MM.1S (cell line): ENCODE measurements around the gene COL11A2.
A peak's percentile ranks its signal among the peaks of the same experiment; 100 is the strongest.
"Not testable (repeated sequence)": the region's sequence is repeated elsewhere in the genome, so short reads cannot be mapped to it uniquely, and the experiment has no call there.

ENCODE experiments used
- DNase-seq: peaks from one replicate; pipeline ENCODE4 v3.0.0-alpha.2; 2015
- H2AFZ ChIP-seq: fragments of 300-600 bp; sonication (generic); 2 replicates; pipeline ENCODE4 v1.6.0; 2016; ENCODE audit warnings: antibody characterized with exemption, low read length
- H3F3A ChIP-seq: fragments of 300-600 bp; sonication (generic); 2 replicates; pipeline ENCODE4 v1.6.1; 2016; ENCODE audit warnings: mild to moderate bottlenecking, antibody characterized with exemption, low read length, moderate library complexity, mixed read lengths; ENCODE audit not compliant: insufficient read depth
- H3K27ac ChIP-seq: fragments of 300-600 bp; sonication (generic); 2 replicates; pipeline ENCODE4 v1.5.1; 2016; ENCODE audit warnings: mild to moderate bottlenecking, low read length
- H3K27me3 ChIP-seq: fragments of 300-600 bp; sonication (generic); replicated peaks from 2 replicates; pipeline ENCODE4 v1.6.0; 2016; ENCODE audit warnings: low read length; ENCODE audit not compliant: insufficient read depth
- H3K36me3 ChIP-seq: fragments of 300-600 bp; sonication (generic); replicated peaks from 2 replicates; pipeline ENCODE4 v1.6.1; 2016; ENCODE audit warnings: mild to moderate bottlenecking, low read length, mixed read lengths; ENCODE audit not compliant: insufficient read depth
- H3K4me1 ChIP-seq: fragments of 300-600 bp; sonication (generic); 2 replicates; pipeline ENCODE4 v1.6.1; 2016; ENCODE audit warnings: low read length, mixed read lengths
- H3K4me2 ChIP-seq: fragments of 300-600 bp; sonication (generic); 2 replicates; pipeline ENCODE4 v1.6.0; 2016; ENCODE audit warnings: low read depth, low read length
- H3K4me3 ChIP-seq: fragments of 300-600 bp; sonication (generic); 2 replicates; pipeline ENCODE4 v1.5.1; 2016; ENCODE audit warnings: low read length, mixed read lengths
- H3K79me2 ChIP-seq: fragments of 300-600 bp; sonication (generic); 2 replicates; pipeline ENCODE4 v1.6.1; 2016; ENCODE audit warnings: mixed run types, low read length, mixed read lengths
- H3K9ac ChIP-seq: fragments of 300-600 bp; sonication (generic); 2 replicates; pipeline ENCODE4 v1.6.1; 2016; ENCODE audit warnings: low read length, mixed read lengths
- H3K9me2 ChIP-seq: fragments of 300-600 bp; sonication (generic); replicated peaks from 2 replicates; pipeline ENCODE4 v1.6.1; 2016; ENCODE audit warnings: mild to moderate bottlenecking, low read length, mixed read lengths; ENCODE audit not compliant: insufficient read depth
- H3K9me3 ChIP-seq: fragments of 300-600 bp; sonication (generic); replicated peaks from 2 replicates; pipeline ENCODE4 v1.6.1; 2016; ENCODE audit warnings: mild to moderate bottlenecking, low read length, mixed read lengths; ENCODE audit not compliant: insufficient read depth
- H4K20me1 ChIP-seq: fragments of 300-600 bp; sonication (generic); 2 replicates; pipeline ENCODE4 v1.6.1; 2016; ENCODE audit warnings: mild to moderate bottlenecking, low read length, moderate library complexity, mixed read lengths; ENCODE audit not compliant: insufficient read depth
- EZH2 ChIP-seq: fragments of 300-600 bp; sonication (generic); optimal IDR thresholded peaks from 2 replicates; pipeline ENCODE3; 2017; ENCODE audit warnings: low read depth, mild to moderate bottlenecking, antibody characterized with exemption, low read length, mixed read lengths
- EZH2phosphoT487 ChIP-seq: fragments of 300-600 bp; sonication (generic); IDR thresholded peaks from 2 replicates; pipeline ENCODE4 v1.6.1; 2018; ENCODE audit warnings: antibody characterized with exemption, low read length
- TF ChIP-seq, protein P1 (sequence below): fragments of 300-600 bp; sonication (generic); IDR thresholded peaks from 2 replicates; pipeline ENCODE4 v1.5.1; 2016; ENCODE audit warnings: antibody characterized with exemption, low read length, mixed read lengths

COL11A2 gene

DNA sequence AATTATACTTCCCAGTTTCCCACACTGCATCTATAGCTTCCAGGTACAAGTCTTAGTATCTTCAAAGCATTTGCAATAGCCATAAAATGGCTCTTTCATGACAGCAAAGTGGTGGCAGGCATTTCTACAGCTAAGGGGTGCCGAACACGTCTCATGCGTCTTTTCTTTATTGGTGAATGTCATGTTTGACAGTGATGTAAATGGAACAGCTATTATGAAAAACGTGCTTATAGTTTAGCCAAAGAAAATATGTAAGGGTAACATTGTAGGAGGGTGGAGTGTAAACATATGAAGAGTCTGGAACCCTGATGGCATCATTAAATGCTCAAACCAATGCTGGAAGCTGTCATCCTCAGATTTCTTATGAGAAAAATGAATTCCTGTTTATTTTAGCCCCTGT is 37.9 kb downstream of the COL11A2 start:
- Histone ChIP-seq H3K9ac (no peak overlapping the region), H3K9me2 (no peaks in the 10 kb centered on the region), H4K20me1 (no peaks in the 10 kb centered on the region), H3F3A (no peaks in the 10 kb centered on the region), H3K79me2 (no peaks in the 10 kb centered on the region), H3K4me3 (no peak overlapping the region), H3K4me2 (no peak overlapping the region), H3K27me3 (peaks cover 7% of the 10 kb centered on the region; the same call in 1 of the 2 replicates), H3K27ac (no peak overlapping the region), H3K36me3 (no peaks in the 10 kb centered on the region), H3K9me3 (no peaks in the 10 kb centered on the region), H3K4me1 (no peaks in the 10 kb centered on the region), H2AFZ (no peak overlapping the region)
- TF ChIP-seq EZH2 (no peak), EZH2phosphoT487 (no peak)
- TF ChIP-seq, protein P1, sequence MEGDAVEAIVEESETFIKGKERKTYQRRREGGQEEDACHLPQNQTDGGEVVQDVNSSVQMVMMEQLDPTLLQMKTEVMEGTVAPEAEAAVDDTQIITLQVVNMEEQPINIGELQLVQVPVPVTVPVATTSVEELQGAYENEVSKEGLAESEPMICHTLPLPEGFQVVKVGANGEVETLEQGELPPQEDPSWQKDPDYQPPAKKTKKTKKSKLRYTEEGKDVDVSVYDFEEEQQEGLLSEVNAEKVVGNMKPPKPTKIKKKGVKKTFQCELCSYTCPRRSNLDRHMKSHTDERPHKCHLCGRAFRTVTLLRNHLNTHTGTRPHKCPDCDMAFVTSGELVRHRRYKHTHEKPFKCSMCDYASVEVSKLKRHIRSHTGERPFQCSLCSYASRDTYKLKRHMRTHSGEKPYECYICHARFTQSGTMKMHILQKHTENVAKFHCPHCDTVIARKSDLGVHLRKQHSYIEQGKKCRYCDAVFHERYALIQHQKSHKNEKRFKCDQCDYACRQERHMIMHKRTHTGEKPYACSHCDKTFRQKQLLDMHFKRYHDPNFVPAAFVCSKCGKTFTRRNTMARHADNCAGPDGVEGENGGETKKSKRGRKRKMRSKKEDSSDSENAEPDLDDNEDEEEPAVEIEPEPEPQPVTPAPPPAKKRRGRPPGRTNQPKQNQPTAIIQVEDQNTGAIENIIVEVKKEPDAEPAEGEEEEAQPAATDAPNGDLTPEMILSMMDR: no peak
- DNase-seq: no peak

DNA sequence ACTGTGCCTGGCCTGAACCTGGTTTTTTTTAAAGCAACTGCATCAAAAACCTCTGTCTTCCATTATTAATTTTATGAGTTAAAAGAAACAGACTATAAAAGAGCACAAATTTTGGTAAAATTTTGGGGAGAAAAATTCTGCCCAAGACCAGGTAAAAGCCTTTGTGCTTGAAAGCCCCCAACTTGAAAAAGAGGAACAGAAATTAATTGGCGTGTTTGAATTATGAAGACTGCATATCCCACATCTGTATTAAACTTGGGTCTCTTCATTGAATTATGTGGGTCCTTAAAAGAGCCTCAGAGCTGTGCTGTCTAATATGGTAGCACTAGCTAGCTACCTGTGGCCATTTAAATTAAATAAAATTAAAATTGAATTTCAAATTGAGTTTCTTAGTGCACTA is 41.2 kb downstream of the COL11A2 start:
- no peaks in the 10 kb centered on the region for H3K9me2 ChIP-seq
- no peaks in the 10 kb centered on the region for H3K9me3 ChIP-seq
- DNase-seq: no peak
- H3K27ac ChIP-seq: no peak overlapping the region
- H3K79me2 ChIP-seq: no peaks in the 10 kb centered on the region
- no peaks in the 10 kb centered on the region for H3K36me3 ChIP-seq
- no peak overlapping the region for H3K9ac ChIP-seq
- no peaks in the 10 kb centered on the region for H3K4me1 ChIP-seq
- H2AFZ ChIP-seq: no peak overlapping the region
- no peaks in the 10 kb centered on the region for H4K20me1 ChIP-seq
- peaks cover 8% of the 10 kb centered on the region; the same call in 1 of the 2 replicates for H3K27me3 ChIP-seq
- TF ChIP-seq, protein P1: no peak
- TF ChIP-seq EZH2phosphoT487 (no peak), EZH2 (no peak)
- H3K4me3 ChIP-seq: no peak overlapping the region
- no peaks in the 10 kb centered on the region for H3F3A ChIP-seq
- no peak overlapping the region for H3K4me2 ChIP-seq

DNA sequence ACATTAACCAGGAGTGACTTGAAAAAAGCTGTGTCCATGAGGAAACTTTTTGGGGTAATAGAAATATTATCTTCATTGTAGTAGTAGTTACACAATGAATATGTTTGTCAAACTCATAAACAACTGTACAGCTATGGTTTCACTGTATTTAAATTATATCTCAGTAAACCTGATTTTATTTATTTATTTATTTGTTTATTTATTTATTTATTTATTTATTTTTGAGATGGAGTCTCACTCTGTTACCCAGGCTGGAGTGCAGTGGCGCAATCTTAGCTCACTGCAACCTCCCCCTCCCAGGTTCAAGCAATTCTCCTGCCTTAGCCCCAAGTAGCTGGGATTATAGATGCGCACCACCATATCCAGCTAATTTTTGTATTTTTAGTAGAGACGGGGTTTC is 41.7 kb downstream of the COL11A2 start:
- H3K36me3 ChIP-seq, H3K79me2 ChIP-seq, H3K4me3 ChIP-seq, H3K27me3 ChIP-seq, H2AFZ ChIP-seq, DNase-seq, H3K9me2 ChIP-seq, H3K4me1 ChIP-seq, H3K27ac ChIP-seq, H3K9ac ChIP-seq, H3K9me3 ChIP-seq, H3K4me2 ChIP-seq, H4K20me1 ChIP-seq, H3F3A ChIP-seq: not testable (repeated sequence)

DNA sequence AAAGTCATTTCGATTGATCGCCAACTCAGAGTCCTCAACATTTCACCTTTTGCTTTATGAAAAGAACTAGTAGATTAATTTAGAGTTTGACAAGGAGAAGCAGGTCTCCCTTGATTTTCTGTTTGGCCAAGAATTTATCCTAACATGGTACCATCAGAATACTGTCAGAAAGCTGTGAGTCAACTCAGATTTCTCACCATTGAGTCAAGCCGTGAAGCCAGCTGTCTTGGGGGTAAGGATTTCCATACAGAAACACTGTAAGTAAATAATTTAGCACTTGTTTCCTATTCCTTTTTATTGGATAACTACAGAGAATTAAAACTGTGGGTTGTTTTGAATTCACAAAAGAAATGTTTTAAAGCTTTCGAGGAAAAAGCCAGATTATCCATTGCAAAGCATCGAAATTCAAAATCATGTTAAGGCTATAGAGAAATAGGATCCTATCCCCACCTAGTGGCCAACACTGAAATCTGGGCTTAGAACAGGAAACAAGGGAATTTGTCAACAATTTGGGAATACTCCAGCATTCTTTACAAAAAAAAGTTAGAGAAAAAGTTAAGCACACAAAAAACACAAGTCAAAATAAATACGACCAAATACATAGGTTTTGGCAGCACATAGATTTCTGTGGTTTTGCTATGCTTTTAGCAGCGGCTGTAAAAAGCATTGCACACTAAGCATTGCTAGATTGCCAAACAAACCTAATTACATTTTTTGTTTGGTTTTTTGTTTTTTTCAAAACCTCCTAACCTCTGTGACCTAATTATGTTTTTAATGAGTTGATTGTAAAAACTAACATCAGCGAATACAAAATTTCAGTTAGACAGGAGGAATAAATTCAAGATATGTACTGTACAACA is 44.2 kb downstream of the COL11A2 start:
- Histone ChIP-seq H3K4me1 (no peaks in the 10 kb centered on the region), H3K79me2 (no peaks in the 10 kb centered on the region), H3K9ac (no peak overlapping the region), H3K9me2 (no peaks in the 10 kb centered on the region), H3F3A (no peaks in the 10 kb centered on the region), H4K20me1 (no peaks in the 10 kb centered on the region), H3K27me3 (peaks cover 8% of the 10 kb centered on the region; the same call in 1 of the 2 replicates), H2AFZ (no peak overlapping the region), H3K4me2 (no peak overlapping the region), H3K9me3 (no peaks in the 10 kb centered on the region), H3K4me3 (no peak overlapping the region), H3K27ac (no peak overlapping the region), H3K36me3 (no peaks in the 10 kb centered on the region)
- no peak for TF ChIP-seq EZH2
- TF ChIP-seq, protein P1: peak; percentile 76
- DNase-seq: no peak
